KOPT-K1 (cell line): ENCODE results near the gene DOP1A.
A peak's percentile ranks its signal among the peaks of the same experiment; 100 is the strongest.

ENCODE experiments used
- H3K27ac ChIP-seq: fragments of 200-600 bp; sonication (generic); 2 replicates; pipeline ENCODE4 v1.5.1; 2016; ENCODE audit warnings: antibody characterized with exemption, mild to moderate bottlenecking, low read depth, low read length; ENCODE audit not compliant: poor library complexity, severe bottlenecking
- H3K36me3 ChIP-seq: fragments of 200-600 bp; sonication (generic); 2 replicates; pipeline ENCODE4 v1.5.1; 2017; ENCODE audit warnings: antibody characterized with exemption, mild to moderate bottlenecking, low read length, moderate library complexity; ENCODE audit not compliant: insufficient read depth
- H3K9me3 ChIP-seq: fragments of 200-600 bp; sonication (generic); 2 replicates; pipeline ENCODE4 v1.5.1; 2017; ENCODE audit warnings: antibody characterized with exemption, low read length, mild to moderate bottlenecking; ENCODE audit not compliant: insufficient read depth, poor library complexity, severe bottlenecking

The DOP1A gene

DNA sequence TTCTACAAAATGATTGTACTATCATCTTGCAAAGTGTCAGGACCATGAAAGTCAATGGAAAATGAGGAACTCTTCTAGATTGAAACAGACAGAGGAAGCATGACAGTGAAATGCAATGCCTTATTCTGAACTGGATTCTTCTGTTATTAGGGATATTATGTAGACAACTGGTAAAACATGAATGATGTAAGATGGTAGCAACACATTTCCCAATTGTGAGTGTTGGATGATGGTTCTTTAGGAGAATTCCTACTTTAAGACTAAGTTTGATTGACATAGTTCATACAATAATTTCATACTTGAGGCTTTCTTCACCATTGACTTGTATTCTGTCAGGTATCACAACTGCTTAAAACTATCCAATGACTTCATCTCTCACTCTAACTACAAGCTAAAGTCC lies 6.3 kb upstream of the DOP1A start:
- Histone ChIP-seq H3K27ac (no peak overlapping the region), H3K36me3 (peaks cover 23% of the 10 kb centered on the region), H3K9me3 (no peaks in the 10 kb centered on the region)

- Histone ChIP-seq H3K36me3 (peaks cover 13% of the 10 kb centered on the region), H3K9me3 (no peaks in the 10 kb centered on the region), H3K27ac (no peak overlapping the region)
Observed at GRCh38 chr6:83062225-83062624, 5.2 kb upstream of the DOP1A start.

DNA sequence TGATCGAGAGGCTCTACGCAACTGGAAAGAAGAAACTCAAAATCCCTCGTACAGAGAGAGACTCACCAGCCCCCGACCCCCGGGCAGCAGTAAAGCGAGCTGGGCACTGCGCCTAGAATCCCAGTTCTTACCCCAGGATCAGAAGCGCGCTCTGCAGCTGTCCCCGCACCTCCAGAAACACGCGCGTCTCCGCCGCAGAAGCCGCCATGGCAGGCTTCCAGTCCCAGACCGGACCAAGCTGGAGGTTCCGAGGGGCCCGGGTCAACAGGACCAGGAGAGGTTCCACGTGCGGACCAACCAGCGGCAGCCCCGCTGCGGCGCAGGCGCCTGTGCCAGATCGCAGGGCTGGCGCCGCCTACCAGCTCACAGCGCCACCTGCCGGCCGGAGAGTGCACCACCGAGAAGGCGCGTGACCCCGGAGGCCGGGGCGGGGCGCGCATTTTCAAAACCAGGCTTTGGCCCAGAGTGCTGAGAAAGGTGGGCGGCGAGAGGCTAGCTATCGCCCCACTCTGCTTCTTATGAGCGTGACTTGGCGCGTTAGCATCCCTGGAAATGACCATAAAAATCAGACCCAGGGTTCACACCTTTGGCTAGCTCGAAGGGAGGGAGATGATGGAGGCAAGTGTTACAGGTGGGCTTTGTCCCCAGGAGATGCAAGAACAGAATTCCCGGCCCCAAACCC lies 1.8 kb upstream of the DOP1A start, which contains the start of gene UBE3D:
TSS of gene UBE3D (minus strand) at position 331 of the 682 bp plus-strand sequence. CDS start at position 208, 123 bp downstream.
- no peaks in the 10 kb centered on the region for H3K36me3 ChIP-seq
- no peaks in the 10 kb centered on the region for H3K9me3 ChIP-seq
- H3K27ac ChIP-seq, result peak within 1 kb of the TSS; percentile 48

GRCh38 chr6:83068616-83069015 lies 1.1 kb downstream of the DOP1A start:
- Histone ChIP-seq H3K9me3 (no peaks in the 10 kb centered on the region), H3K36me3 (no peaks in the 10 kb centered on the region), H3K27ac (peak overlapping the region; percentile 64)

DNA sequence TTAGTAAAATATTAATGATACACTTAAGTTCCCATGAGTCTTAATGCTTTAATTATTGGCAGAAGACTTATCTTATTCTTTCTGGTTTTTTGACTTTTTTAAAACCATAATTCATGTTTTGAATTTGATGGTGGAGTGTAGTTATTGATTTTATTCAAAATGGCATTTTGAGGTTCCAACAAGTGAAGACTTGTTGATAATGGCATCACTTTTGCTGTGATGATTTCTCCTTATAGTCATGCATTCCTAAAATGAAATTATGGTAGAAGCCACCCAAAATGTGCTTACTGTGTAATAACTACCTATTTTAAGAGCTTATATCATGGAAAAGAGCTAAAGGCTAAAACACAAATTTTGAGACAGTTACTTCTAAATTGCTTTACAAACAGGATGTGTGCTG lies 2.2 kb downstream of the DOP1A start:
- Histone ChIP-seq H3K36me3 (no peaks in the 10 kb centered on the region), H3K27ac (no peak overlapping the region), H3K9me3 (no peaks in the 10 kb centered on the region)

DNA sequence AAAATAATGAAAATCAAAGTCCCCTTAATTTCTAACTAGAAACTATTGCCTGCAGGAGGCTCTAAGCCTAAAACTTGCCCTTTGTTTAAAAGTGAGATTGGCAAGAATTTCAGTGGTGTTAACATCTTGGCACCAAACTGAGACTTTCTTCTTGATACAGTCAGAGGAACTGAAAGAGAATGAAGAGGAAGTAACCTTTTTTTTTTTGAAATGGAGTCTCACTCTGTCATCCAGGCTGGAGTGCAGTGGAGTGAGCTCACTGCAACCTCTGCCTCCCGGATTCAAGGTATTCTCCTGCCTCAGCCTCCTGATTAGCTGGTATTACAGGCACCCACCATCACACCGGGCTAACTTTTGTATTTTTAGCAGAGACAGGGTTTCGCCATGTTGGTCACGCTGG lies 3.6 kb downstream of the DOP1A start:
- Histone ChIP-seq H3K27ac (no peak overlapping the region), H3K36me3 (no peaks in the 10 kb centered on the region), H3K9me3 (no peaks in the 10 kb centered on the region)

- H3K9me3 ChIP-seq, result no peaks in the 10 kb centered on the region
- H3K36me3 ChIP-seq, result no peaks in the 10 kb centered on the region
- no peak overlapping the region for H3K27ac ChIP-seq
Observed at GRCh38 chr6:83071707-83072106, 4.2 kb downstream of the DOP1A start.

- Histone ChIP-seq H3K36me3 (no peaks in the 10 kb centered on the region), H3K9me3 (no peaks in the 10 kb centered on the region), H3K27ac (no peak overlapping the region)
Observed at GRCh38 chr6:83072726-83073125, 5.3 kb downstream of the DOP1A start.

DNA sequence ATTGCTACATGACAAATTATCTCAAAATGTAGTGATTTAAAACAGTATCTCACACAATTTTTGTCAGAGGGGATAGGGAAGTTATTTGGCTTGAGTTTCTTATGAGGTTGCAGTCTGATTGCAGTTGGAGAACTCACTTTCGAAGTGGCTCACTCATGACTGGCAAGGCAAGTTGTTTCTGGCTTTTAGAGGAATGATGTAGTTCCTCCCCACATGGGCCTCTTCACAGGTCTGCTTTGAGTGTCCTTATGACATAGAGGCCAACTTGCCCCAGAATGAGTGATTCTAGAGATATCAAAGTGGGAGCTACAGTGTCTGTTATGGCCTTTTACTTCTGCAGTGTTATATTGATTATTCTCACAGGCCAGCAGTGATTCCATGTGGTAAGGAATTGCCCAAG lies 6.1 kb downstream of the DOP1A start:
- no peak overlapping the region for H3K27ac ChIP-seq
- H3K36me3 ChIP-seq, result no peaks in the 10 kb centered on the region

DNA sequence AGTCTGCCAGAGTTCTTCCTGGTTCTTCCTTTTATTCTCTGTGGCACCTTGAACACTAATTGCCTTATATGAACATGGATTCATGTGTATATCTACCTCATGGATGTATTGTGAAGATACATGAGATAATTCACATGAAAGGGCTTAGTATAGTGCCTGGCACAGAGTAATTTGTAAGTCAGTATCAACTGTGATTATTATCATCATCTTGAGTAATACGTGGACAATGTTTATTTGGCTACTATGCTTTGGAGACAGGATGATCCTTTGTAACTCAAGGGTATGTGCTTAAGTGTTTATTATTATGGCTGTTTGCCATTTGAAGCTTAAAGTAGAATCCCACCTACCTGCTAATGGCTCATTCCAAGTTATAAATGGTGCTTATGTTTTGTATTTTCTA lies 16.0 kb downstream of the DOP1A start:
- no peaks in the 10 kb centered on the region for H3K9me3 ChIP-seq
- no peak overlapping the region for H3K27ac ChIP-seq
- no peaks in the 10 kb centered on the region for H3K36me3 ChIP-seq

More for the DNA sequence above, 6.1 kb downstream of the DOP1A start:
- H3K9me3 ChIP-seq, result no peaks in the 10 kb centered on the region

GRCh38 chr6:83086751-83087150 lies 19.3 kb downstream of the DOP1A start:
- Histone ChIP-seq H3K36me3 (no peaks in the 10 kb centered on the region), H3K9me3 (no peaks in the 10 kb centered on the region), H3K27ac (no peak overlapping the region)

DNA sequence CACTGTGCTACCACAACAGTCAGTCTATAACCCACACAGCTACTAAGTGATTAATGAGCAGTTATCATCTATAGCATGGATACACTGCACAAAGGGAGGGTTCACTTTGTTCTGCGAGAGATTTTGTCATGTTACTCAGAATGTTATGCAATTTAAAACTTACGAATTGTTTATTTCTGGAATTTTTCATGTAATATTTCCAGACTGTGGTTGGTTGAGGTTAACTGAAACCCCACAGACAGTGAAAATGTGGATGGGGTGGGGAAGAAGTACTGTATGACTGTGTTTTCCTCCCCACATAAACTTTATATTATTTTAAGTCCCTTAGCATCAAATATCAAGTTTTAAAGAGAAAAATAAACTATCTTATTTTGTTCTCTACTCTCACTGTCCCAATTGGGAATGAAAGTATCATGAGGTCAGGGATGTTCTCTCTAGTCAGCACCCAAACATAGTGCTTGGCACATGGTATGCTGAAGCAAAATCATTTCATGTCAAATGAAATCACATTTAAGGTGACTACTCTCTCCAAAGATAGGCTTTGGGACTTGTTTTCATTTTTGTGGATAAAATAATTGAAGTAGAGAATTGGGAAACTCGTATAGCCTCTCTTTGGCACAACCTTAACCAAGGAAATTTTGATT lies 25.4 kb downstream of the DOP1A start:
- Histone ChIP-seq H3K36me3 (no peaks in the 10 kb centered on the region), H3K27ac (no peak overlapping the region), H3K9me3 (no peaks in the 10 kb centered on the region)

DNA sequence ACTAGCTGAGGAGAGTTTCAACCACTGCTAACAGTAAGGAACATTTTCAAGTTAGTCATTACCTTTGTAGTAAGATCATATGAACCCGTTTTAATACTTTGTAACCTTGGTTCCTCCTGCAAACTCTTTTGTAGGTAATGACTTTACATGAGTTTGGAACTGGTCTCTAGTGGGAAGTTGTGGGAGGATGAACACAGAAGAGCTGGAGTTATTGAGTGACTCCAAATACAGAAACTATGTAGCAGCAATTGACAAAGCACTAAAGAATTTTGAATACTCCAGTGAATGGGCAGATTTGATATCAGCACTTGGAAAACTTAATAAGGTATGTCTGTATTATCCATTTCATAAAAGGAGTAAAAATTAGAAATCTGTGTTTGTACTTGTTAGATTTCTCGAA lies 29.3 kb downstream of the DOP1A start:
- Histone ChIP-seq H3K9me3 (no peaks in the 10 kb centered on the region), H3K27ac (no peak overlapping the region), H3K36me3 (no peaks in the 10 kb centered on the region)

- H3K27ac ChIP-seq, result no peak overlapping the region
- peaks cover 3% of the 10 kb centered on the region; the same call in 1 of the 2 replicates for H3K36me3 ChIP-seq
- no peaks in the 10 kb centered on the region for H3K9me3 ChIP-seq
Observed at GRCh38 chr6:83097204-83097603, 29.7 kb downstream of the DOP1A start.

GRCh38 chr6:83097675-83098074 lies 30.2 kb downstream of the DOP1A start:
- Histone ChIP-seq H3K36me3 (peaks cover 4% of the 10 kb centered on the region; the same call in 1 of the 2 replicates), H3K27ac (no peak overlapping the region), H3K9me3 (no peaks in the 10 kb centered on the region)

DNA sequence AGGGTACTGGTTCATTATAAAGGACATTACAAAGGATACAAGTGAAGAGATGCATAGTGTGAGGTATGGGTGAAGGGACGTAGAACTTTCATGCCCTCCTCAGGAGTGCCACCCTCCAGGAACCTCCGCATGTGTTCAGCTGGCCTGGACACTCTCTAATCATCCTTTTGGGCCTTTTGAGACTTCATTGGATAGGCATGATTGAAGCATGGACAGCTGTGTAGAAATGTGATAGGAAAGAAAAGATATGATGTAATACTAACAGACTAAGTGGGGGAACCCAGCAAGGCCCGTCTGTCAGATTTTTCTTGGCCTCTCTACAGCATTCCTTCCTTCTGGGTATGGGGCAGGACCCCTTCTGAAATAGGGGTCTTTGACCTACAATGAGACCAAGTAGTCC lies 31.1 kb downstream of the DOP1A start:
- Histone ChIP-seq H3K27ac (no peak overlapping the region), H3K36me3 (peaks cover 8% of the 10 kb centered on the region), H3K9me3 (no peaks in the 10 kb centered on the region)
